ENCODE results near the gene FAM13B.
"Not testable (repeated sequence)": the region's sequence is repeated elsewhere in the genome, so short reads cannot be mapped to it uniquely, and the experiment has no call there.

The FAM13B gene

GRCh38 chr5:138067945-138068344 is 35.1 kb upstream of the FAM13B start:
- H3K4me3 ChIP-seq (ENCODE audit: low read depth, low read length): no peak overlapping the region
- no peak for DNase-seq (ENCODE audit: low read depth)
- TF ChIP-seq CTCF (IDR thresholded peaks at IDR 0.05; ENCODE audit: low read depth, low read length, missing control alignments): no peak

DNA sequence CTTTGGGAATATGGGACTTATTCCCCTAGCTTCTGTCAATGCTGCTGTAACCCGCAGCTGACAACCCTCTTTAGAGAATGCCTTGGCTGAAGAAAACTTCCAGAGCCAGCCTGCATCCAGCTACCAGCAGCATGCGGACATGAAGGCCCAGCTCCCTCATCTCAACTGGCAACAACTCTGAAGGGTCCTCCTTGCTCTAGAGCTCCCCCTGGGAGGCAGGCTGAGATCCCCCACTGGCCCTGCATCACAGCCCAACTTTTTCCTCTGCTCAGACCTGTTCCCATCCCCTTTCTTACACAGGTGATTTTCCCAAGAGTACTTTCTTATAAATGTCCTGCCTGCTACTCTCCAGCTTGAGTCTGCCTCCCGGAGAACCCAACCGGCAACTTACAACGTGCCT is 32.2 kb upstream of the FAM13B start:
- DNase-seq (ENCODE audit: low read depth): no peak
- no peak overlapping the region for H3K4me3 ChIP-seq (ENCODE audit: low read depth, low read length)
- TF ChIP-seq CTCF (IDR thresholded peaks at IDR 0.05; ENCODE audit: low read depth, low read length, missing control alignments): peak; percentile 67

- no peak overlapping the region for H3K4me3 ChIP-seq (ENCODE audit: low read depth, low read length)
- TF ChIP-seq CTCF (IDR thresholded peaks at IDR 0.05; ENCODE audit: low read depth, low read length, missing control alignments): no peak
- no peak for DNase-seq (ENCODE audit: low read depth)
These were observed 31.6 kb upstream of the FAM13B start for GRCh38 chr5:138064526-138064925.

GRCh38 chr5:138054847-138055558 is 22.1 kb upstream of the FAM13B start:
- no peak for TF ChIP-seq CTCF (IDR thresholded peaks at IDR 0.05; ENCODE audit: low read depth, low read length, missing control alignments)
- H3K4me3 ChIP-seq (ENCODE audit: low read depth, low read length): no peak overlapping the region
- DNase-seq (ENCODE audit: low read depth): no peak

DNA sequence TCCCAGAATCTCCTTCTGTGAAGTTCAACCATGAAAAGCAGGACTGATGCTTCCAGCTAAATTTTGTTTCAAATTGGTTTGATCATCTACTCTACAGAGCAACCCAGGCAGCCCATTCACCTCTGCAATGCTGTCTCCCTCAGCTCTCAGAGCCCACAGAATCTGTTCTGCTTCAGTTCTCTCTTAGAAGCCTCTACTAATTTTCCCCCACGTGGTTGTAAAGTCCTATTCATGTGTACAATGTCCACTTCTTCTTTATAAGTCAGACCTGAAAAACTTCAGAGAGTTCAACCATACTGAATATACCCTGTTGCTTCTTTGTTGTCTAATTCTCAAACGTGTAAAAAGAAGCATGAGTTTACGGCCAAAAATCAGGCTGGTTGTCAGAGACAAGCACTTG is 21.3 kb upstream of the FAM13B start:
- DNase-seq (ENCODE audit: low read depth): no peak
- no peak for TF ChIP-seq CTCF (IDR thresholded peaks at IDR 0.05; ENCODE audit: low read depth, low read length, missing control alignments)
- H3K4me3 ChIP-seq (ENCODE audit: low read depth, low read length): no peak overlapping the region

DNA sequence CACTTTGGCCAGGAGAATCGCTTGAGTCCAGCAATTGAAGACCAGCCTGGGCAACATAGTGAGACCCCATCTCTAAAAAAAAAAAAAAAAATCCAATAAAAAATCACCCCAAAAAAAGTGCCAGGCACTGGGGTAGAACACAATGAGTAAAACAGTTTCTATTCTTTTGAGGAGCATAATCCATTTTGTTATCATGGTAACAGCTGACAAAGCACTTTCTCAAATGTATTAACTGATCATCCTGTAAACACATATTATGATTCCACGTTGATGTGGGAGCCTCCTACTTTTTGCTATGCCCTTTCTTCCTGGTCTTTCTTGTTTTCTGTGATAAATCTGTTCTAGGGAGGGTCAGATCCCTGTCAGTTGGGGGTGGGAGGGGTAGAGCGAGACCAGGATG is 20.7 kb upstream of the FAM13B start:
- TF ChIP-seq CTCF (IDR thresholded peaks at IDR 0.05; ENCODE audit: low read depth, low read length, missing control alignments): no peak
- no peak for DNase-seq (ENCODE audit: low read depth)
- no peak overlapping the region for H3K4me3 ChIP-seq (ENCODE audit: low read depth, low read length)

- not testable (repeated sequence) for DNase-seq (ENCODE audit: low read depth); H3K4me3 ChIP-seq (ENCODE audit: low read depth, low read length)
These were observed 19.8 kb upstream of the FAM13B start for GRCh38 chr5:138052718-138053117.
